ENCODE measurements around the gene UBIAD1. TPM values are rescaled to one million over a fixed set of nuclear protein-coding genes. Genes with fewer than 3 reads are reported as not detected.

UBIAD1 gene
- total and polyA plus RNA-seq, 2 of the 13 experiments (the other 11 are each of a cell fraction or from before 2014, with no cell fraction given), result 16.9 to 20.4 TPM

GRCh38 chr1:11320153-11320936, 47.3 kb downstream of the UBIAD1 start:
- Histone ChIP-seq H3K36me3 (replicated peaks in 1 of 2; ENCODE audit: control insufficient read depth in 1 of 2, insufficient read depth in 2 of 2, low read length in 2 of 2) (no peaks in the 10 kb centered on the region), H3K27ac (ENCODE audit: extremely low read length, insufficient read depth, low read length) (no peak overlapping the region), H4K20me1 (ENCODE audit: insufficient read depth, low read length) (no peaks in the 10 kb centered on the region), H2AFZ (ENCODE audit: low read length) (no peak overlapping the region), H3K27me3 (ENCODE audit: control insufficient read depth in 1 of 2, insufficient read depth in 2 of 2, low read length in 2 of 2) (peaks cover 2 to 31% of the 10 kb centered on the region in 2 experiments; a peak in 3 of 5 replicates), H3K4me1 (ENCODE audit: insufficient read depth, low read length) (no peaks in the 10 kb centered on the region), H3K4me3 (replicated peaks in 1 of 3; ENCODE audit: insufficient read depth in 1 of 3, low read depth in 2 of 3, low read length in 3 of 3) (no peak overlapping the region), H3K79me2 (ENCODE audit: insufficient read depth, low read length) (no peaks in the 10 kb centered on the region), H3K9ac (ENCODE audit: insufficient read depth, low read depth, low read length) (no peak overlapping the region), H3K4me2 (ENCODE audit: low read depth, low read length) (no peak overlapping the region), H3K9me3 (ENCODE audit: low read length) (no peaks in the 10 kb centered on the region)
- ChIA-PET POLR2A (no interaction called here), CTCF (ENCODE audit: low intra/inter-chr PET ratio, low total read pairs) (interaction anchor here (0.7 kb wide), 1 partner anchor 326 kb away, joined by 3 read pairs; no protein-coding TSS in a partner anchor)
- in situ Hi-C loops (cut with HindIII; ENCODE audit: extremely low pct_ligation_motif_present, low pct_unique_long_range_greater_than_20kb) (no loop called here), intact Hi-C loops (cut with micrococcal nuclease; ENCODE audit: unreplicated experiment) (no loop called here)
- ATAC-seq, result peak; percentile 81
- 21% methylated on average over 11 of the region's 15 CpGs for WGBS (ENCODE audit: low lambda C conversion rate)
- FAIRE-seq, result no peak
- peak; percentile 16 for DNase-seq (ENCODE audit: low spot score)
- BruUV-seq (replicated peaks), result no TSS peak
- TF ChIP-seq STAG1 (CRISPR knock-in tag; IDR thresholded peaks at IDR 0.05), result peak; percentile 58
- peak; percentile 60 for TF ChIP-seq XRCC5 (optimal IDR thresholded peaks at IDR 0.05; ENCODE audit: low read length)
- no peak for TF ChIP-seq ZNF564 (CRISPR knock-in tag; IDR thresholded peaks at IDR 0.05)
- TF ChIP-seq ZNF724P (CRISPR knock-in tag; IDR thresholded peaks at IDR 0.05; ENCODE audit: borderline replicate concordance), result no peak
- 0 out of 2 replicates have a peak, but pooled peaks have one; percentile 42 for TF ChIP-seq ZBTB7A (CRISPR knock-in tag; IDR thresholded peaks at IDR 0.05)
- TF ChIP-seq ZNF563 (CRISPR knock-in tag; IDR thresholded peaks at IDR 0.05), result no peak
- no peak for TF ChIP-seq KLF12 (CRISPR knock-in tag; IDR thresholded peaks at IDR 0.05; ENCODE audit: borderline replicate concordance)
- TF ChIP-seq PRDM15 (CRISPR knock-in tag; IDR thresholded peaks at IDR 0.05), result no peak
- no peak for TF ChIP-seq MYPOP (CRISPR knock-in tag; IDR thresholded peaks at IDR 0.05)
- peak; percentile 27; the same call in 1 of the 2 replicates for TF ChIP-seq ZNF687 (CRISPR knock-in tag; IDR thresholded peaks at IDR 0.05)
- peak; percentile 75 for TF ChIP-seq ZBTB7B (CRISPR knock-in tag; IDR thresholded peaks at IDR 0.05)
- no peak for TF ChIP-seq DDIT3 (CRISPR knock-in tag; IDR thresholded peaks at IDR 0.05)
- no peak for TF ChIP-seq CBX5 (CRISPR knock-in tag; IDR thresholded peaks at IDR 0.05; ENCODE audit: borderline replicate concordance)
- TF ChIP-seq RFXAP (CRISPR knock-in tag; IDR thresholded peaks at IDR 0.05; ENCODE audit: borderline replicate concordance), result no peak
- peak; percentile 61 for TF ChIP-seq FOSL2 (CRISPR knock-in tag; IDR thresholded peaks at IDR 0.05)

Data from HepG2 (cell line).